ENCODE measurements around the gene IL1RAPL1.

IL1RAPL1 gene

DNA sequence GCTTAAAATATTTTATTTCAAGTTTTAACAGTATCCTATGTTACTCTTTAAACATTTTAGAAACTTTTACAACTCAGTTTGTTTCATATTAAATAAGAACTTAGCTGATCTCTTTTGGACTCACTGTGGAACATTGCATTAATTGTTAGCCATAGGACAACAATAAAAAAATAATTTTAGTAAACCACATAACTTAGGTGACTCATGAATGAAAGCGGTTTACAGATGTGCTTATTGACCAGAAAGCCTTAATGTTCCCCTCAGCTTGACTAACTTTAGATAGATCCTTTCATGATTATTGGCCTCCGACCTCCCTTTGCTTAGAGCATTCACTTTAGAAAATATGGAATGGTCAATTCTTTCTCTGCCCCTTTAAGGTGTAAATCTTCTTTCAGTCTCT, 844.6 kb downstream of the IL1RAPL1 start:
- DNase-seq (ENCODE audit: low spot score), result no peak

DNA sequence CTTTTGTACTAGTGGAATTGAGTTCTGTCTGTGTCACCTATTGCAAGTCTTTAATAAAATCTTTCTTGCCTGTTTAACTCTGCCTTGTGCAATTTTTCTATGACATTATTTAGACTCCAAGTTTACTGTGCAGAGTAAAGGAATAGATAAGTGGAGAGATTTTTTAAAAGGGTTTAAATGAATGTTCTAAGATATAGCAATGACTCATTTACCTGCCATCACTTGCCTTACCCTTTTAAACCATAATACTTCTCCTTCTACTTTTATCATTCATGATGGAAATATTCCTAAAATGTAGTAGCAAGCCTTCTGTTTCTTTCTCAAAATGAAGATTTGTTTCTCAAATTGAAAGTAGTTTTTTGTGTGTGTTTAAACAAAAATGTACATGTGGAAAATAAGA, 845.3 kb downstream of the IL1RAPL1 start:
- no peak for DNase-seq (ENCODE audit: low spot score)

DNA sequence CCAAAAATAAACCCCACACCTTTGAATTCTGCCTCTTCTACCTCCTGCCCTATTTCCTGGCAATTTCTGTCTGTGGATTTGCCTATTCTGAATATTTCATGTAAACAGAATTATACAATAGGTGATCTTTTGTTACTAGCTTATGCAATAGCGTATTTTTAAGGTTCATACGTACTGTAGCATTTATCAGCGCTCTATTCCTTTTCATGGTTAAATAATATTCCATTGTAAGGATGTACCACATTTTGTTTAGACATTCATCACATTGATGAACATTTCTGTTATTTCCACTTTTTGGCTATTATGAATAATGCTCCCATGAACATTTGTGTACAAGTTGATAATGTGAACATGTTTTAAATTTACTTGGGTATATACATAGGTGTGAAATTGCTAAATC, 847.7 kb downstream of the IL1RAPL1 start:
- no peak for DNase-seq (ENCODE audit: low spot score)

DNA sequence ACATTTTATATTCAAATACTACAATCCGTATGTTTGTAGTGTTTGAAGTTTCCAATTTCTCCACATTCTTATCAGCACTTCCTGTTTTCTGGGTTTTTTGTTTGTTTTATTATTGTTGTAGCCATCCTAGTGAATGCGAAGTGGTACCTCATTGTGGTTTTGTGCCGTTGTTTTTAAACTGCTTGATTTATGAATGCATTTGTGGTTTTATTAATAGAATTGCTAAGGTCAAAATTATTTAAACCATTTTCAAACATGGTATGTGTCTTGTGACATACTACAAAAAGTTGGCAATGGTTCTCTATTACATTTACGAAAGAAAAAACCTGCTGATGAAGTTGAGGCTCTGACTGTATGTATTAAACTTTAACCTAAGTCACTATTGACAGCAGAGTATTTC, 848.1 kb downstream of the IL1RAPL1 start:
- no peak for DNase-seq (ENCODE audit: low spot score)

DNA sequence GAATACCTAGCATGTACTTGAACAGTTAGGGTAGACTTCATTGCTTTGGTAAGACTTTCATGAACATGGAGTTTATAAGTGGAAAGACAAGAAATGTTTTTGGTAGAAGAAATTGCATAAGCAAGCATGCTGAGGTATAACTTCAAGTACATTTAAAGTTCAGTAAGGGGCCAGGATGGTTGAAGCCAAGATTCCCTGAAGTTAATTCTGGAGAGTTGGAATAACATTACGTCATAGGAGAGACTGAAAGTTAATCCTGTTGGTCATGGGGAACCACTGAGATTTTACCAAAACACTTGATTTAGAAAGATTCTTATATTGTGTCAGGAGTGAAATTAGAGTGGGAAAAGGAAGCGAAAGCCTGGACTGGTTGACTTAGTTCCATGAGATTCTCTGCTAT, 860.6 kb downstream of the IL1RAPL1 start:
- no peak for DNase-seq (ENCODE audit: low spot score)

DNA sequence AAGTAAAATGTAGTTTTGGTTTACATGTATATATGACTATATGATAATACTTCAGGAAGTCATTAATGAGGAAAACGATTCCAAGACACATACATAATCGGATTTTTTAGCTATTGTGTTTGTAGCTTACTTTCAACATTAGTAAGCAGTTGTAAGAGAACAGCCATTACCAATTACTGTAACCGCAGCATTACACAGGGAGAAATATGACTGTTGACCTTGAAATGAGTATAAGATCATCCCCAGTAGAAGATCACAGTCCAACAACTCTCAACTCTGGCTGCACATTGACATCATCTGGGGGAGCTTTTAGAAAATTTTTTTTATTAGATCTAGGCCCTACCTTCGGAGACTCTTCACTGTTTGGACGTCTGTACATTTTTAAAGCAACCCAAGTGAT, 866.1 kb downstream of the IL1RAPL1 start:
- DNase-seq (ENCODE audit: low spot score), result no peak

DNA sequence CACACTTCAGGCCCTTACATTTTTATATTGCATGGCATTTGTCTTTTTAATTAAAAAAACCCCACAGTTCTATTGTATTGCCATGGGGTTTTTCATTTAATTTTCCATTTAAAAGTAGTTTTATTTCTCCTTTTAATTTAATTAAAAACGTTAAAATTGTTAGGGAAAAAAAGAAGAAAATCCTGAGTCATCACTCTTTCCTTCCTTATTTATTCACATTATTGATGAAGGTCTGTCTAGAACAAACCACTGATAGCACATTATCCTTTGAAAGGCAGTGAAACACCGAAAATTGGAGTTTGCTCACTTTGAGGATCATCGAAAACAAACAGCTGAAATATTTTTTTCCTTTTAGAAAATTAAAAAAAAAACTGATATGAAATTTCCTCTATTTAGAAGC, 868.5 kb downstream of the IL1RAPL1 start:
- no peak for DNase-seq (ENCODE audit: low spot score)

DNA sequence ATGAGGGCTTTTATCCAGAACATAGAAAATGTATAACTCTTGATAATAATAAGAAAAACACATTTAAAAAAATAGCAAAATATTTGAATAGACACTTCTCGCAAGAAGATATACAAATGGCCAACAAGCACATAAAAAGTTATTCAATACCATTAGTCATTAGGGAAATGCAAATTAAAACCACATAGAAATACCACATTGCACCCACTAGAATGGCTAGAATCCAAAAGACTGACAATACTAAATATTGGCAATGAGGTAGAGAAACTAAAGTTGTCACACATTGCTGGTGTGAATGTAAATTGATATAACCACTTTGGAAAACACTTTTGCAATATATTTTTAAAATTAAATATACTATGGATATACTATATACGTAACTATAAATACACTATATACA, 873.8 kb downstream of the IL1RAPL1 start:
- DNase-seq (ENCODE audit: low spot score), result no peak

DNA sequence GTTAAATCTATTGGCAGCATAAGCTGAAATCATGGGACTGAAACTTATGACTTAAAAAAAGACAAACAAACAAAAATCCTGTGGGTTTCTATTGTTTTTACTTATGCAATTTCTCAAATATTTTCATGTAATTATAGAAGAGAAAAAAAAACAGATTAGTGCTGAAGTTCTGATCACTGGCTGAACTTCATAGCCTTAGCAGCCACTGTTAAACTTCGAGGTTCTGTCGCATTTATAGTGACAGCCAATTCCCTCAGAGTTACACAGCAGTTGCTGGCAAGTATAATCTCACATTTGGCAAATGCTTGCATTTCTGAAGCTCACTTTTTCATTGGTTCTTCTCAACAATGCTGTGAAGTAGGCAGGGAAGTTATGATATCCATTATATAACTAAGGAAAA, 879.2 kb downstream of the IL1RAPL1 start:
- DNase-seq (ENCODE audit: low spot score), result no peak

DNA sequence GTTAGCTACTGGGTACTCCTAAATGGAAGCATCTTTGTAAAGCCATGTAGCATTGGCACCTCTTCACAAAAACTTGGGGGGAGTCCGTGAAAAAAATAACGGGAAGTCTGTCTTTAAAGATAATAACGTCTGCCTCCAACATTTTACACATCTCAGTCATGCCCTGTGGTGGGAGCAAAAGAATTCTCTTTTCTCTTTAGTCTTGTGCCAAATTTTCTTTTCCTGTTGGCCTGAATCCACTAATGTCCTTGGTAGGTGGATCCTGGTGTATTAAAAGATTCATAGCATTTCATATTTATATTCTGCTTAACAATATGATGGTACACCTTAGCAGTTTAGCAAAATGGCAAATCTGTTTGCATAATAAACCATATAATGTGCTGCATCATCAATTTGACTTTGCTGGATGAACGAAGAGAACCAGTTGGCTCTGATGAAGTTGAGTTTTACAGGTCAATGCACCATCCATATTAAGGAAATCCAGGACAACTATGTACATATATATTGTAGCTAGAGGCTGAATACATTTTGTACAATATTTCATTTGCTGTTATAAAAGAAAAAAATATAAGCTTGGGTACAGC, 881.8 kb downstream of the IL1RAPL1 start:
- no peak for DNase-seq (ENCODE audit: low spot score)

DNA sequence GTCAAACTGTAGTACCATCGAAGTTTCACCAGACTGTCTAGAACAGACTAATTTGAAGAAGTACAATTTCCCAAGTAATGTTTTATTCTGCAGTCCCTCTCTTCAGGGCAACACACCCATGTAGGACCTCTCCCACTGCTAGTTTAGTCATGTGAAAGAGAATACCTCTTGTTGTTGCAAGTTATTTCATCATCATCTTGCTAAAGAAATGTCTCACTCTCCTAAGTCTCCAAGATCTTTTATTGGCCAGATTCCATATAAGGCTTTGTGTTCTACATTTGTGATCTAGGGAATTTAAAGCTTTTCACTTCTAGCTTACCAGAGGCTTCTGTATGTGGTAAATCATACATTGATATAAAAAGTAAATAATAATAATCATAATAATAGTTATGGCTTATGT, 882.8 kb downstream of the IL1RAPL1 start:
- DNase-seq (ENCODE audit: low spot score), result no peak

DNA sequence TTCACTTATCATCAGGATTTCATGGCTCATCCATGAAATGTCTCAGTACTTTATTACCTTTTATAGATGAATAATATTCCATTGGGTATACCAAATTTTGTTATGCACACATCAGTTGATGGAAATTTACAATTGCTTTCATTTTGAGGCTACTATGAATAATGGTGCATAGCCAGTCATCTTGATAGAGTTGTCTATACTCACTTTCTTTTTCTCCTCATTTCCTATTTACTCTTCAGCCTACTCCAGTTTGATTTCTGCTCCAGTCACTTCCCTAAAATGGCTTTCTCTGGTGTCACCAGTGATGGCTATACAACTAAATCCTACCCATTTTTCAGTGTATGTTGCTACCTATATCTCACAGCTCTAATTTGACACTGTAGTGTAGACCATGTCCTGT, 884.6 kb downstream of the IL1RAPL1 start:
- no peak for DNase-seq (ENCODE audit: low spot score)

DNA sequence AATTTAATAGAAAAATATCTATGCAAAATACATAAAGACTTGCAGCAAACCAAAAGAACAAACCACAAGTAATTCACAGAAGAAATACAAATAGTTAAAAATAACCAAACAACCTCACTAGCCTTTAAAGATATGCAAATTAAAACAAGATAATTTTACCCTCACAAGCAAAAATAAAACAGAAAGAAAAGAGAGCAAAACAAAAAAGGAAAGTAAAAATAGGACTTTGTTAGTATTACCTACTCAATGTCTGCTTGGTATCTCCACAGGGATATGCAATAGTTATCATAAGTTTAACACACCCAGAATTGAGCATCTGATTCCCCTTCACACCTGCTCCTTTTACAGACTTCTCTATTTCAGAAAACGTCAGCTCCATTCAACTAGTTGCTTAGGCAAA, 890.6 kb downstream of the IL1RAPL1 start:
- DNase-seq (ENCODE audit: low spot score), result no peak

DNA sequence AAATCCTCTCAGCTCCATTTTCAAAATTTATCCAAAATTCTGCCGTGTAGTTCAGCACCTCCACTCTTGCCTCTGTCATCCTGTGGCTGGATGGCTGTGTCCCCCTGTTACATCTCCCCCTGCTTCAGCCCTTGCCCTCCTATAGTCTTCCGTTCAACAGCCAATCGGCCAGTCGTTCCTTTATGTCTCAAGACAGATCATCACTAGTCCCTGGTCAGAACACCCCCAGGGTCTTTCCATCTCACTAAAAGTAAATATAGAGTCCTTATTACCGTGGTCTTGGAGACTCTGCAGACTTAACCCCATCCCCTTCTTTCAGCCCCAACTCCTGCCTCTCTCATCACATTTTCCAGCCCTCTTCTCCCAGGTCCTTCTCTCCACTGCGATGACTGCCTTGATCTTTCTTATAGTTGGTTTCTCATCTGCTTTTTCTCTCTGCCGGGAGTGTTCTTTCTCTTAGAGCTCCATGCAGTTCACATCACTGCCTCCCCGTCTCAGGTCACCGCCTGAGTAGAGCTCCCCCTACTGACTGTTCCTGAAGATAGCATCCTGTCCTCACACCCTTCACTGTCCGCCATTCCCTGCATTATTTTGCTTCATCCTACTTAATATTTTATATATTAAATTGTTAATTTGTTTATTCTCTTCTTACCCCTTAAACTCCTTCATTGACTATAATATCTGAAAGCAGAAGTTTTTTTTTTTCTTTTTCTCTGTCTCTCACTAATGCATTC, 891.3 kb downstream of the IL1RAPL1 start:
- no peak for DNase-seq (ENCODE audit: low spot score)

DNA sequence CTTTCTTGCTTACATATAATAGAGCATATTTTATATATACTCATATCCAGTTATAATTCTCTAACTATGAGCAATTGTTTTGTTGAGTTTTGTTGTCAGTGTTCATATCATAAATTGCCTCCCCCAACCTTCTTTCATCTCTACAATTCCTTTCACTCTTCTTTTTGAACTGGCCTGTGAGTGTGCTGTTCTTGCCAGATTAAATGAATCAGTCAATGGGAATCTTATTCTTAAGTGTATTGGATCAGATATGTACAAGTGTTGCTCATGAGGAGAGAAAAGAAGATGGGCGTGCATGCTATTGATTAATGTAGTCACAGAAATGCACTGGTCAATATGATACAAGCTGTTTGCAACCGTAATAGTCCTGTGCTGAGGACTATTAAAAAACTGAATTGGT, 900.0 kb downstream of the IL1RAPL1 start:
- DNase-seq (ENCODE audit: low spot score), result no peak

DNA sequence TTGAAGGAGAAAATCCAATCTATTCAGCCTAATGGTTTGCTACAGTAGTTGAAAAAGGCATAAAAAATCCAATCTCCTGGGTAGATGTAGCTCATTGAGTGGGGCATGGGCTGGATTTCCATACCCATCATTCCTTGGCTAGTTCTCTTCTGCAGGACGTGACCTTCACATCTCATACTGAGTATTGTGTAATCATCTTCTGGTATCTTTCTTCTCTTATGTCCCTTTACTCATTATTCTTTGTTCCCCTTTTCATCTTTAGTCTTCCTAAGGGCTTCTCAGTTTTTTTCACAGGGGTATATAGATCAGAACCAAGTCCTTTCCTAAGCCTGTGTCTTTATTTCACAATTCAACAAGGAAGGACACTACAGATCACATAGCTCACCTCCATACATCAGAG, 900.5 kb downstream of the IL1RAPL1 start:
- DNase-seq (ENCODE audit: low spot score), result no peak

DNA sequence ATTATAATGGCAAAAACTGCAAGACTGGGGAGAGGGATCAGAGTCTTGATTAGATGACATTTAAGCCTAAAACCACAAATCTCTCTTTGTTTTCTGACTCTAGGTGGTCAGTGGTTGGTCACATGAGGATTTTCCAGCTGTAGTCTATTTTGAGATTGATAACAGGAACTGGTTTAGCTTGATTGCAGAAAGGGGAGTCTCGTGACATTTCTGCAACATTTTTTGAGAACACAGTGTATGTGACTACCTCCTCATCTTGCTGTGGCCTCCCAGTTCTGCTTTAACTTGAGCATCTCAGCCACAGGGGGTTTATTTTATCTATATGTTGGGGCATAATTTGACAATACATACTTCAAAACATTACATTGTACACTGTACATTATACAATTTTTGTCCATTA, 901.7 kb downstream of the IL1RAPL1 start:
- DNase-seq (ENCODE audit: low spot score), result no peak

DNA sequence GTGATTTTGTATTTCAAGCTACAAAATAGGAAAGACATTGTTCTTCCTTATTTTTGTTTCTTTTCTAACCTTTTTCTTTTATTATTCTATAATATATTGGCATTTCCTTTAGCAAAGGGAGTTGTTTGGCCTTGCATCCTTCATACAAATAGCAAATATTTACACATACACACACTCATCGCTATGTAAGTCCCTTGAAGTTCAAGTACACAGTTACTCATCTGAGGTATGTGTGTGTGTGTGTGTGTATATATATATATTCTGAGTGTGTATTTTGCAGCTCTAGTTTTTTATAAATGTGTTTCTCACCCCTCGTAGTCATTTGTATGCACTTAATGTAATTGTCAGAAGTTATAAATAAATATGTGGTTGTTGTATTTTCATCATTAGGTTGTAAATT, 903.4 kb downstream of the IL1RAPL1 start:
- no peak for DNase-seq (ENCODE audit: low spot score)

DNA sequence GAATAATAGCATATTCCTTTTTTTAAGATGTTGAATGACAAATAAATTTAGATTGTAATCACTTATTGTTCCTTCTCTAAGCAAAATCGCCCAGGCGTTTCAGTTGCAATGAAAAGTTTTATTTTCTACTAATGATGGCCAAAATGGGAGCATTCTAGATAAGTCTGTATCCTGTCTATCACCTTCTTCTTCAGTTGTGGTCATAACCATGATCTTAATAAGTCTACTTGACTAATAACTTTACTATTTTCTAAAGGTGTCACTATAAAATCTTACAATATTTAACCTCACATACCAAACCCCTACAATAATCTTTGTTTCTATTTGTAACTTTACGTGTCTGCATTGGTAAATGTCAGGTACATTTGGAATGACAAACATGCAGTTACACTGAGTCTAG, 904.4 kb downstream of the IL1RAPL1 start:
- no peak for DNase-seq (ENCODE audit: low spot score)

DNA sequence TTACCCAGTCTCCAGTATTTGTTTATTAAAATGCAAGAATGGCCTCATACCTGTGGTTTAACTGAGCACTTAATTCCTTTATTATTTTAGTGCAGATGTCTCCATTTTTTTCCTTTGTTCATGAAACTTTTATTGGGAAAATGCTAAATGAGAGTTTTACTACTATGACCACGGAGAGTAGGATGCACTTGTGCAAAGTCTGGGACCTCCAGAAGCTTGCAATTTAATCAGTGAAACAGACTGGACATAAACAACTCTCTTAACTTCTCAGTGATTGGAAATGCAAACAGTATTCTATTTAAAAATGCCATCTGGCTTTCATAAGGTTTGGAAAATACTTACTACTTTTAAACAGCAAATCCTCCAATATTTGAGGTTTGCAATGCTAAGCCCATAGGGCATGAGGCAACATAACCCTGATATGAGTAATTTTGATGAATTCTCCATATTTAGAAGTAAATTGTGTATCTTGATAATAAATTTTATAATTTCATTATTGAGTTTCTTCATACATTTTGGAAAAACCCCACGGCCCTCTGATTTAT, 909.5 kb downstream of the IL1RAPL1 start:
- no peak for DNase-seq (ENCODE audit: low spot score)

DNA sequence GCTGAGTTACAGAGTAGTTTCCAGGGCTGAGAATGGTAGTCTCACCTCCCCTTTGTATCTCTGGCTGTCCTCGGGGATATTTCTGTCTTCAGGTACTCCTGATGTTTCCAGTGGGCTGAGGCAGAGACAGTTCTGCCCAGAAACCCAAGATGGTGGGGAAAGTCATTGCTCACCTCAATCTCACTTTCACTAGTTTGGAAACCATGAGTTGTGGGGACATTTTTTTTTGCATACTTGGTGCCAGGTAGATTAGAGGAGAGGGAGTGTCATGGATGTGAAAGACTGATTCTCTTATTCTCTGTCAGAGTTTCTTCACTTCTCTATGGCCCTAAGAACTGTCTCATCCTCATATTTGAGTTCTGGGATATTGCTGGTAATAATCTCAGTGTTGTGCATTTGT, 919.5 kb downstream of the IL1RAPL1 start:
- no peak for DNase-seq (ENCODE audit: low spot score)

DNA sequence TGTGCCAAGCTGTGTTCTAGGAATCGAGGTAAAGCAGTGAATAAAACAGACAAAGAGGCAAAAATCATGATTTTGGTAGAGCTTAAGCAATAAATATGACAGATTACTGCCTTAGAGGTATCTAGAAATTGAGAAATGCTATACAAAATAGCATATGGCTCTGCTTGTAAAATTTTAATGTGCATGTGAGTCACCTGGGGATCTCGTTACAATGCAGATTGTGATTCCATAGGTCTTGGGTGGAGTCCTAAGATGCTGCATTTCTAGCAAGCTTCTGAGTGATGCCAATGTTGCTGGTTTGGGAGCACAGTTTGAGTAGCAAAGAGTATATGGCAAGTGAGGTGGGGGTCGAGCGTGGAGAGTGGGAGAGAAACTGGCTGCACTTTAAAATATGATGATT, 930.9 kb downstream of the IL1RAPL1 start:
- no peak for DNase-seq (ENCODE audit: low spot score)

DNA sequence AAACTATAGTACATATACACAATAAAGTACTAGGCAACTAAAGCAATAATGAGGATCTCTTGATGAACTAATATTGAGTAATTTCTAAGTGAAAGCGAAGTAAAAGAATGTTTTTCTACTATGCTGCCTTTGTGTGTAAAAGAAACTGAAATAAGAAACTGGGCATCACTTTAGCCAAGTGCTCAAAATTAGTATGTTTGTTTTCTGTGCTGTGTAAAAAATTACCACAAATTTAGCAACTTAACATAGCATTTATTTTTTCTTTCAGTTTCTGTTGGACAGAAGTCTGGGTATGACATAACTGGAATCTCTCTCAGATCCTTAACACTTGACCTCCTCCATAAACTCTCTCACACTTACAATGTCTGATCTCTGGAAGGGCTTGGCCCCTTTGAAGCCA, 941.0 kb downstream of the IL1RAPL1 start:
- DNase-seq (ENCODE audit: low spot score), result no peak

DNA sequence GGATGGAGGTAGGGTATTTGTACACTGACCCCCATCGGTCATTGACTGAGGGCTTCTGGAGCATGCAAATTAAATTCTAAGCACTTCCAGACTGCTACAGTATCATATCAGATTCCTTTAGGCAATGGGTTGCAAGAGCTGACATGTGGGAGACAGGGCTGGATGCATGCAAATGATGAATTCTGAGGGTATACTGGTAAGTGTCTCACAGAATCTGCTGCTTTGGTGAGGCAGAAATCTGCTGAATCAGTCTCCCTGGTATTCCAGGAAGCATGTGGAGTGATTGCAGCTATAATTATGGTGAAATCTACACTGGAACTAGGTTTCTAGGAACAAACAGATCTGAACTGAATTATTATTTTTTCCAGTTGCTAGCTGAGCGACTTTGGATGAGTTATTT, 943.3 kb downstream of the IL1RAPL1 start:
- no peak for DNase-seq (ENCODE audit: low spot score)

Data from left forelimb (tissue), 1 donor.